Medulla oblongata (tissue), 1 donor: ENCODE results near the gene RAB39A.

Experiments
- DNase-seq: peaks from one replicate; pipeline ENCODE4 v3.0.0-alpha.2; 2015; ENCODE audit errors: extremely low spot score

The RAB39A gene

DNA sequence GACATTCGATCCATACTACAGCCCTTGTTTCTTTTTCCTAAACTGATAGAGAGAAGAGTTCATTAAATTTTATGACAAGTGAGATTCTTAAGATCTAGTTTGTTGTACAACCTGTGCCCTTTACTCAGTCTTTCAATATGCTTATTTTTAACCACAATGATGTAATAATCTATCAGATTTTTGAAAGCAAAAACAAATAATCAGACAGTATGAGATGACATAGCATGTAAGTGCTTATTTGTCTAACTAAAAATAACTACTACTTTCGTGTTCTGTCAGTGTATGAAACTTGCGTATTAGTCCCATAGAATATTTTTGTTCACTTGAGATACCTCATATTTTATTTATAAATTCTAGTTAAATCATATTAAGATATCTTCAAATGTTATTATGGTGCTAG lies 33.2 kb downstream of the RAB39A start:
- DNase-seq = no peak

- DNase-seq = no peak
Observed at GRCh38 chr11:107962181-107962580, 33.9 kb downstream of the RAB39A start.

GRCh38 chr11:107963091-107963490 lies 34.8 kb downstream of the RAB39A start:
- no peak for DNase-seq

- no peak for DNase-seq
Observed at GRCh38 chr11:107969219-107969618, 41.0 kb downstream of the RAB39A start.

GRCh38 chr11:107970049-107970448 lies 41.8 kb downstream of the RAB39A start:
- DNase-seq = no peak

DNA sequence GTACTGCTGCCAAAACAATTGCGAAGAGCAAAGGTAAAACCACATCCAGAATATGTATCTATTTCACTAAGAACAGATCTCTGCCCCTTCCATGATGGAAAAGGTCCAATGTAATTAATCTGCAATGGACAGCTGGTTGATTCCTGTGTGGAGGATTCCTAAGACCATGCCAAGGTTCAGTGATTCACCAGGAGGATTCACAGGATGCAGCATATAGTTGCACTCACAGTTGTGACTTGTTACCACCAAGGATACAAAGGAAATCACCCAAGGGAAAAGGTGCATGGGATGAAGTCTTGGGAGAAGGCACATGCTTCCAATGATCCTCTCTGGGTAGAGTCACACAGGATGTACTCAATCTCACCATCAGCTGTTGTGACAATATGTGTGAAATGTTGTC lies 45.4 kb downstream of the RAB39A start:
- no peak for DNase-seq

DNA sequence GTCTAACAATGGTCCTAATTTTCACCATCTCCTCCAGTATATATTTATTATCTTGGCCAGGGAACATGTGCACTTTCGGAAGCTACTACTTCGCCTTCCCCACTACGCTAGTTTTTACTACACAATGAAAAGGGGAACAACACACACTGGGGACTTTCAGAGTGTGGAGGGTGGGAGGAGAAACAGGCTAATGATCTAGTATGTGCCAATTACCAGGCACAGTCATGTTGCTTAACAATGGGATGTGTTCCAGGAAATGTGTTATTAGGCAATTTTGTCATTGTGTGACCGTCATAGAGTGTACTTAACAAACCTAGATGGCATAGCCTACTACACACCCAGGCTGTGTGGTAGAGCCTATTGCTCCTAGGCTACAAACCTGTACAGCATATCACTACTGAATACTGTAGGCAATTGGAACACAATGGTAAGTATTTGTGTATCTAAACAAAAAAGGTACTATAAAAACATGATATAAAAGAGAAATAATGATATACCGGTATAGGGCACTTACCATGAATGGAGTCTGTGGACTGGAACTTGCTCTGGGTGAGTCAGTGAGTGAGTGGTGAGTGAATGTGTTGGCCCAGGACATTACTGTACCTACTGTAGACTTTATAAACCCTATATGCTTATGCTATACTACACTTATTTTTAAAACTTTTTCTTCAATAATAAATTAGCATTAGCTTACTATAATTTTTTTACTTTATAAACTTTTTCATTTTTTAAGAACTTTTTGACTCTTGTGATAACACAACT lies 60.3 kb downstream of the RAB39A start:
- no peak for DNase-seq

GRCh38 chr11:107991868-107992414 lies 63.7 kb downstream of the RAB39A start:
- DNase-seq = no peak

GRCh38 chr11:107996006-107996776 lies 67.9 kb downstream of the RAB39A start:
- DNase-seq = no peak

DNA sequence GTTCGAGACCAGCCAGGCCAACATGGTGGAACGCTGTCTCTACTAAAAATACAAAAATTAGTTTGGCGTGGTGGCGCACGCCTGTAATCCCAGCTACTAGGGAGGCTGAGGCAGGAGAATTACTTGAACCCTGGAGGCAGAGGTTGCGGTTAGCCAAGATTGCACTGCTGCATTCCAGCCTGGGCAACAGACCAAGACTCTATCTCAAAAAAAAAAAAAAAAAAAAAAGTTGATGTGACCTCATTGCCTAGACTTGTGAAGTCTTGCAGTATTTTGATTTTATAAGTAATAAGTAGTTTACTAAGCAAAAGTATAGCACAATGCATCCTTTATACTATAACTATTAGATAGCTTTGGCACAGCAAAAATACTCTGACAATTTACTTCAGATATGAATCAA lies 70.5 kb downstream of the RAB39A start:
- DNase-seq = no peak

DNA sequence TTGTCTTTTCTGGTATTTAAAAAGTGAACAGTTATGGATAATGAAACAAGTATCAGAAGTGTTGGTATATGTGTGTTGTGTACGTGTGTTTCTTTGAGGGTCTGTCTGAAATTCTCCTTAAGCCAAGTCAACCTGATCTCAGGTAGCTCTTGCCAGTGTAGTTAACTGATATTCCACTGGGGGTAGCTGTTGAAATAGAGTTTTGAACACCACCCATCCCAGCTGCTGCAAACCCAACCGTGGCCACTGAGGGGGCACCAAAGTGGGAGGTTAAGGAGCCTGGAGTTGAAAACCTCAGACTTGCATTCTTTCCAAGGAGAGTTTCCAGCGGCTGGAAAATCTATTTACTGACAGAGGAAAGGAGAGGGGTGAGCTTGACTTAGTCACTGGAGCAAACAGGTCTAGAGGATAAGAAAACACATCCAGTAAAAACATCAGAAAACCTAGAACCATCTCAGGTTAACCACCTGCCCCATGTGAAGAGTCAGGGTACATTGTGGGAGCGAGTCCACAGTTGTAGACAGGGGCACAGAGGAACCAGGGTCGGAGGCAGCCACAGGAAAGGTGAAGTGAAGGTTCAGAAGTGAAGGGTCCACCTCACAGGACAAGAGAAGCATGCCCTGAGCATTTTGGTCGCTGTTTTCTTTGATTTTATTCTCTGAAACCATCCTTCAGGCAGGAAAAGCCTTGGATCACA lies 71.7 kb downstream of the RAB39A start:
- DNase-seq = no peak

- no peak for DNase-seq
Observed at GRCh38 chr11:108002476-108002875, 74.2 kb downstream of the RAB39A start.

DNA sequence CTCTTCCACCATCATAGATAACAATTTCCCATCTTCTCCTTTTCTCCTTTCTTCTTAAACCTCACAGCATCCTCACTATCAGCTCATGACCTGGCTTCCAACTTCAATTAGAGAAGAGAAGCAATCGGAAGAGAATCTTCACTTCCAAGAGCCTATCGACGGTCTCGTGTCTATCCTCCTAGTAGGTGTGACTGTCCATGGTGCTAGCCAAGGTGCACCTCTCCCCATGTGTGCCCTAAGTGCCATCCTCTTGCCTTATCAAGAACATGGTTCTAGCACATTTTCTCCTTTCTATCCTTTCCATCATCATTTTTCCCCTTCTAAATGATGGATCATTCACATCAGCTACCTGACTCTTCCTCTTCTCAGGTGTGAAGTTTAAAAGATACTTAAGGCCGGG lies 75.4 kb downstream of the RAB39A start:
- no peak for DNase-seq

DNA sequence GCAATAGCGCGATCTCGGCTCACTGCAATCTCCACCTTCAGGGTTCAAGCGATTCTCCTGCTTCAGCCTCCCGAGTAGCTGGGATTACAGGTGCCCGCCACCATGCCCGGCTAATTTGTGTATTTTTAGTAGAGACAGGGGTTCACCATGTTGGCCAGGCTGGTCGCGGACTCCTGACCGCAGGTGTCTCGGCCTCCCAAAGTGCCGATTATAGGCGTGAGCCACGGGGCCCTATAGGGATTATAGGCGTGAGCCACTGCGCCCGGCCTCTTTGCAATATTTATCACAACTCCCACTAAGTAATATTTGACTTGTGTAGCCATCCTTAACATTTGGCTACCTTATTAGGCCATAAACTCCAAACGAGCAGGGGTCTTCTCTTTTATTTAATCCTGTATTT lies 79.6 kb downstream of the RAB39A start:
- no peak for DNase-seq

DNA sequence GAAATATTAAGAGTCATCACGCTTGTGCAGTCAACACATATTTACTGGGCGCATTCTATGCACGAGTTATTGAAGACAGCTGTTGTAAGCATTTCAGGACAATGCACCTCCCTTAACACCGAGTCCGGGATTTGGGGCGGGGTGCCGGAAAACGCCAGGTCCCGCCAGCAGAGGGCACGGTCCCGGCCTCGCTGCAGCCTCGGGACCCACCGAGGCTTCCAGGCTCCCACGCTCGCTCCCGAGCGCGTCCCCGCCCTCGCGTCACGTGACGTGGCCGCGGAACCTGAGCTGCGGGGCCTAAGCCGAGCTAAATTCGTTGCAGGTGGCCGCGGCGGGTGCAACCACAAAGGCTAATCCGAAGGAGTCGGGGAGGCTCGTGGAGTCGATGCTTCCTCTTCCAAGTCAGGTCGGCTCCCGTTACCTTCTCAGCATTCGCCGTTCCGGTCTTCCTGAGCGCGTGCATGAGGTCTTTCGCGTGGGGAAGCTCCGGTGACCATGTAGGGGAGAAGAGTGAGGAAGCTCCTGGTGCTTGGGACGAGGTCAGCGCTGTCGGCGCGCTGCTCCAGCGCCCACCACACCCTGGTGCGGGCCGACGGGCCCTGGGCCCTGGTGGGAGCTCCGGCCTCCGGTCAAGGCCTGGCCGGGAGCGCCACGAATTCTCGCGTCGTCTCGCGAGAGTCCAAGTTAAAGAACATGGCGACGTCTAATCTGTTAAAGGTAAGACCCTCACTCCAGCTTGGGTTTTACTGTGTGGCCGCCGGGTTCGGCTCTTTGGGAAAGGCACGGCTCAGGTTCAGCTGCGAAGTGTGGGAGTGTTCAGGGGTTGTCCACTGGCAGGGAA lies 80.6 kb downstream of the RAB39A start, which contains the start of gene CUL5:
CUL5 (plus strand) TSS at position 243 of the 841 bp plus-strand sequence; CDS start at position 694, 451 bp downstream.
- peak; percentile 93 for DNase-seq

GRCh38 chr11:108009497-108010370 lies 81.5 kb downstream of the RAB39A start:
- peak; percentile 11 for DNase-seq

DNA sequence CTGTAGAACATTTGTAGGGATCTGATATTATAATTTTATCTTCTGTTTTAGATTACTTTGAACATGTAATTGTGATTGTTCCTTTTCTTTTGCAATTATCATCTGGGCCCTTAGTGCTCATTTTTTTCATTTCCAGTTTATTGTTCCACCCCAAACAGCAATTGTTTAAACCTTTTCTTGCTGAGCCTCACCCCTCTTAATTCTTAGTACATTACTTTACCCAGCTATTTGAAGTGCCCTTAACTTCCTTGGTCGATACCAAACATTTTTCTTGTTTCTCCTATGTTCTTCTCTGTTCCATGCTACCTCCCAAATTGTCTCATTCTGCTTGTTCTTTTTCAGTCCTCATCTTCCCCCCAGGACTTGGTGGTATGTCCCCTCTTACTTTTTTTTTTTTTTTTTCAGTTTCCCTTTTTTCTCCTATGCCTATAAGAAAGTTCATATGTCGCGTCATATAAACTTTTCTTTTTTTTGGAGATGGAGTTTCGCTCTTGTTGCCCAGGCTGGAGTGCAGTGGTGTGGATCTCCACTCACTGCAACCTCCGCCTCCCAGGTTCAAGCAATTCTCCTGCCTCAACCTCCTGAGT lies 84.0 kb downstream of the RAB39A start:
- DNase-seq = no peak
